ENCODE results near the gene CEP55.

Gene CEP55

DNA sequence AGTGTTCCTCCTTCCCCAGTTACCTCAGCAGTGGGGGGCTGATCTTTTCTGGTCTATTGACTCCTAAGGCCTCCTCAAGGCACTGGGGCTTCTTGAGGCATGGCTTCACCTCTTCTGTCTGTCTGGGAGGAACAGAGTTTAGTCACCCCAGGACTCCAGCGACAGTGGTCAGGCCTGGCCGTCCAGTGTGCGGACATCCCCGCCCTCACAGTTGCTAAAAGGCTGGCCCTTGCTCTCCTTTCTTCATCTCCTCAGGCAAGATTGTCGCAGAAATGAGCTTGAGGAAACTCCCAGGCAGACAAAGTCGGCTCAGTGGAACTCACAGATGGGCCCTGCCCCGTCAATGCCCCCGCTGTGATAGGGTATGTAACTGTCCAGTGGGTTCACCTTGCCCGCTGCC, 63.1 kb downstream of the CEP55 start:
- TF ChIP-seq ZNF70 (CRISPR knock-in tag; IDR thresholded peaks at IDR 0.05) (no peak), TCF4 (CRISPR knock-in tag; IDR thresholded peaks at IDR 0.05; ENCODE audit: borderline replicate concordance) (no peak), CSRNP3 (CRISPR knock-in tag; IDR thresholded peaks at IDR 0.05) (no peak), RARB (CRISPR knock-in tag; IDR thresholded peaks at IDR 0.05) (no peak), ESRRG (CRISPR knock-in tag; IDR thresholded peaks at IDR 0.05) (no peak), PPARA (CRISPR knock-in tag; IDR thresholded peaks at IDR 0.05; ENCODE audit: borderline replicate concordance) (no peak), ISL1 (CRISPR knock-in tag; IDR thresholded peaks at IDR 0.05) (no peak), CSDC2 (CRISPR knock-in tag; IDR thresholded peaks at IDR 0.05) (no peak), TOX (CRISPR knock-in tag; IDR thresholded peaks at IDR 0.05; ENCODE audit: borderline replicate concordance) (no peak), ZC3H10 (CRISPR knock-in tag; IDR thresholded peaks at IDR 0.05) (no peak), ZNF565 (CRISPR knock-in tag; conservative IDR thresholded peaks at IDR 0.05; ENCODE audit: low read depth) (no peak), GLIS3 (CRISPR knock-in tag; IDR thresholded peaks at IDR 0.05) (no peak)
- TF ChIP-seq, protein P1, sequence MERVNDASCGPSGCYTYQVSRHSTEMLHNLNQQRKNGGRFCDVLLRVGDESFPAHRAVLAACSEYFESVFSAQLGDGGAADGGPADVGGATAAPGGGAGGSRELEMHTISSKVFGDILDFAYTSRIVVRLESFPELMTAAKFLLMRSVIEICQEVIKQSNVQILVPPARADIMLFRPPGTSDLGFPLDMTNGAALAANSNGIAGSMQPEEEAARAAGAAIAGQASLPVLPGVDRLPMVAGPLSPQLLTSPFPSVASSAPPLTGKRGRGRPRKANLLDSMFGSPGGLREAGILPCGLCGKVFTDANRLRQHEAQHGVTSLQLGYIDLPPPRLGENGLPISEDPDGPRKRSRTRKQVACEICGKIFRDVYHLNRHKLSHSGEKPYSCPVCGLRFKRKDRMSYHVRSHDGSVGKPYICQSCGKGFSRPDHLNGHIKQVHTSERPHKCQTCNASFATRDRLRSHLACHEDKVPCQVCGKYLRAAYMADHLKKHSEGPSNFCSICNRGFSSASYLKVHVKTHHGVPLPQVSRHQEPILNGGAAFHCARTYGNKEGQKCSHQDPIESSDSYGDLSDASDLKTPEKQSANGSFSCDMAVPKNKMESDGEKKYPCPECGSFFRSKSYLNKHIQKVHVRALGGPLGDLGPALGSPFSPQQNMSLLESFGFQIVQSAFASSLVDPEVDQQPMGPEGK (CRISPR knock-in tag; IDR thresholded peaks at IDR 0.05; ENCODE audit: borderline replicate concordance): no peak
- no peak for ATAC-seq

DNA sequence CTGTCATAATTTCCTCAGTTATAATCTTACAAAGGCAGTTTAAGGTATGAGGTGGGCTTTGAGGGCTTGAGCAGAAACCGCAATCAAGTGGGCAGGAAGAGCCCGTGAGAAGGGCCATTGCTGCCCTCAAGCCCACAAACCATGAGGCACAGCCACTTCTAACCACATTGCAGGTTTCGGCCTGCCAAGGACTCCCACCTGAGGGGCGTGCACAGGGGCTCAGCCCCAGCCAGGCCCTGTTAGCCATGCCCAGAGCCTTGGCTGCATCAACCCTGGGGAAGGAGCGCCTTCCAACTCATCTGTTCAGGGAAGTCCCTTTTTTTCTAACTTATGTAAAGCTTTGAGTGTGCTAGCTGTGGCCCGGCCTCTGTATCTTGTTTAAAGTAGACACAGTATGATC, 64.1 kb downstream of the CEP55 start:
- TF ChIP-seq, protein P1 (CRISPR knock-in tag; IDR thresholded peaks at IDR 0.05; ENCODE audit: borderline replicate concordance): no peak
- TF ChIP-seq GLIS3 (CRISPR knock-in tag; IDR thresholded peaks at IDR 0.05): no peak
- ATAC-seq: no peak

DNA sequence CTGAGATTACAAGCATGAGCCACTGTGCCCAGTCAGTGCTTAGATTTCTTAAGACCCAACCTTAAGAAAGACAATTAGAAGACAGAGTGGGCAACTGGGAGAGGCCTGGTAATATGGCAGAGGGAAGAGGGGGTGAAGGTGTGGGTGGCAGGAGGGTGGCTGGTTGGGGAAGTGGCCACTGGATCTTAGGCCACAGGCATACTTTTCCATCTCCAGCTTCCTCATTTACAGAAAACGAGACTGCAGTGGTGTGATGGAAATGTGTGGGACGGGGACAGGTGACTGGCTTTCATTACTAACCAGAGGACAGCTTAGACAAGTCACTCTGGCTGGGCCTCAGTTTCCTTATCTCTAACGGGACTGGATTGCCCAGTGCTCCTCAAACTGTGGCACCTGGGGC, 69.0 kb downstream of the CEP55 start:
- ATAC-seq: no peak
- TF ChIP-seq ZFP30 (CRISPR knock-in tag; IDR thresholded peaks at IDR 0.05): no peak
- TF ChIP-seq TCF4 (CRISPR knock-in tag; IDR thresholded peaks at IDR 0.05; ENCODE audit: borderline replicate concordance): no peak
- TF ChIP-seq, protein P2, sequence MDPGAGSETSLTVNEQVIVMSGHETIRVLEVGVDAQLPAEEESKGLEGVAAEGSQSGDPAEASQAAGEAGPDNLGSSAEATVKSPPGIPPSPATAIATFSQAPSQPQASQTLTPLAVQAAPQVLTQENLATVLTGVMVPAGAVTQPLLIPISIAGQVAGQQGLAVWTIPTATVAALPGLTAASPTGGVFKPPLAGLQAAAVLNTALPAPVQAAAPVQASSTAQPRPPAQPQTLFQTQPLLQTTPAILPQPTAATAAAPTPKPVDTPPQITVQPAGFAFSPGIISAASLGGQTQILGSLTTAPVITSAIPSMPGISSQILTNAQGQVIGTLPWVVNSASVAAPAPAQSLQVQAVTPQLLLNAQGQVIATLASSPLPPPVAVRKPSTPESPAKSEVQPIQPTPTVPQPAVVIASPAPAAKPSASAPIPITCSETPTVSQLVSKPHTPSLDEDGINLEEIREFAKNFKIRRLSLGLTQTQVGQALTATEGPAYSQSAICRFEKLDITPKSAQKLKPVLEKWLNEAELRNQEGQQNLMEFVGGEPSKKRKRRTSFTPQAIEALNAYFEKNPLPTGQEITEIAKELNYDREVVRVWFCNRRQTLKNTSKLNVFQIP (CRISPR knock-in tag; IDR thresholded peaks at IDR 0.05; ENCODE audit: borderline replicate concordance, low read depth): no peak
- no peak for TF ChIP-seq ZNF565 (CRISPR knock-in tag; conservative IDR thresholded peaks at IDR 0.05; ENCODE audit: low read depth)
- TF ChIP-seq CSDC2 (CRISPR knock-in tag; IDR thresholded peaks at IDR 0.05): no peak
- TF ChIP-seq CSRNP3 (CRISPR knock-in tag; IDR thresholded peaks at IDR 0.05): no peak
- no peak for TF ChIP-seq ZNF70 (CRISPR knock-in tag; IDR thresholded peaks at IDR 0.05)

- no peak for TF ChIP-seq ESRRG (CRISPR knock-in tag; IDR thresholded peaks at IDR 0.05)
- TF ChIP-seq PPARA (CRISPR knock-in tag; IDR thresholded peaks at IDR 0.05; ENCODE audit: borderline replicate concordance): no peak
- no peak for TF ChIP-seq ZNF70 (CRISPR knock-in tag; IDR thresholded peaks at IDR 0.05)
- no peak for TF ChIP-seq TOX (CRISPR knock-in tag; IDR thresholded peaks at IDR 0.05; ENCODE audit: borderline replicate concordance)
- TF ChIP-seq ZNF8 (CRISPR knock-in tag; IDR thresholded peaks at IDR 0.05): no peak
- no peak for TF ChIP-seq SNAI2 (CRISPR knock-in tag; IDR thresholded peaks at IDR 0.05)
- no peak for TF ChIP-seq BACH2 (CRISPR knock-in tag; IDR thresholded peaks at IDR 0.05; ENCODE audit: borderline replicate concordance)
- no peak for TF ChIP-seq CREB5 (CRISPR knock-in tag; IDR thresholded peaks at IDR 0.05; ENCODE audit: low read depth)
- no peak for TF ChIP-seq GLIS3 (CRISPR knock-in tag; IDR thresholded peaks at IDR 0.05)
- ATAC-seq: no peak; the same call in 2 of the 3 replicates
Measured at GRCh38 chr10:93566435-93567276, 70.2 kb downstream of the CEP55 start, which contains the start of gene FFAR4. Gene FFAR4, plus strand, starts transcription at chr10:93566665. Its CDS starts 56 bp downstream, at chr10:93566721.

Data from SK-N-SH treated with all-trans-retinoic acid at 6 μM for 48 hours (cell line).